Activated T-cell treated with anti-CD3 and anti-CD28 coated beads, Interleukin-2, amount 50 U/mL, for 4 hours (primary cell): Measurements from ENCODE around the gene ADIRF. TPM values are rescaled to one million over a fixed set of nuclear protein-coding genes. Genes with fewer than 3 reads are reported as not detected.
"Not testable (repeated sequence)": the region's sequence is repeated elsewhere in the genome, so short reads cannot be mapped to it uniquely, and the experiment has no call there.

ENCODE experiments used
- ATAC-seq, 2 donors: fragments of 200-7000 bp; cut with Tn5 transposase; one replicate each; pipeline ENCODE4 v1.10.0; 2021
- DNase-seq: peaks from one replicate; pipeline ENCODE4 v3.0.0-alpha.2; 2020
- H3K27me3 Mint-ChIP-seq: one replicate; pipeline ENCODE4 v1.8.0; 2021; ENCODE audit warnings: low read depth, mixed read lengths
- H3K36me3 Mint-ChIP-seq: one replicate; pipeline ENCODE4 v1.8.0; 2022; ENCODE audit warnings: mixed read lengths; ENCODE audit not compliant: insufficient read depth
- H3K4me1 Mint-ChIP-seq: one replicate; pipeline ENCODE4 v1.8.0; 2021; ENCODE audit warnings: low read depth, mixed read lengths
- H3K4me3 Mint-ChIP-seq: one replicate; pipeline ENCODE4 v1.8.0; 2021; ENCODE audit warnings: mild to moderate bottlenecking, moderate library complexity, mixed read lengths
- H3K9me3 Mint-ChIP-seq: one replicate; pipeline ENCODE4 v1.8.0; 2021; ENCODE audit warnings: mixed read lengths
- total RNA-seq, 3 donors: library from RNA; stranded (reverse); gene quantifications; one replicate each; pipeline ENCODE4 v1.2.1, GENCODE V29; 2021

Gene ADIRF
- under 1 TPM in 1 of 3 donors, not detected in 2; 0.48 TPM for total RNA-seq

GRCh38 chr10:86968271-86968993, at the start of gene ADIRF:
TSS of gene ADIRF (plus strand) at chr10:86968482. CDS start at chr10:86968545, 63 bp downstream.
- DNase-seq (no peak), ATAC-seq (no peak)
- Mint-ChIP-seq H3K36me3 (no peaks in the 10 kb centered on the region), H3K9me3 (no peaks in the 10 kb centered on the region), H3K27me3 (no peaks in the 10 kb centered on the region), H3K4me3 (peak within 1 kb of the TSS; percentile 33), H3K4me1 (peaks cover 37% of the 10 kb centered on the region)

GRCh38 chr10:86922553-86922961, 45.7 kb upstream of the ADIRF start:
- H3K27me3 Mint-ChIP-seq, result no peaks in the 10 kb centered on the region
- H3K4me1 Mint-ChIP-seq, result no peaks in the 10 kb centered on the region
- DNase-seq (no peak), ATAC-seq (no peak)
- no peaks in the 10 kb centered on the region for H3K9me3 Mint-ChIP-seq
- peaks cover 20% of the 10 kb centered on the region for H3K36me3 Mint-ChIP-seq
- H3K4me3 Mint-ChIP-seq, result no peak overlapping the region

GRCh38 chr10:86929468-86930380, 38.6 kb upstream of the ADIRF start:
- ATAC-seq (no peak), DNase-seq (no peak)
- Mint-ChIP-seq H3K4me1 (no peaks in the 10 kb centered on the region), H3K36me3 (peaks cover 2% of the 10 kb centered on the region), H3K4me3 (no peak overlapping the region), H3K27me3 (no peaks in the 10 kb centered on the region), H3K9me3 (no peaks in the 10 kb centered on the region)

DNA sequence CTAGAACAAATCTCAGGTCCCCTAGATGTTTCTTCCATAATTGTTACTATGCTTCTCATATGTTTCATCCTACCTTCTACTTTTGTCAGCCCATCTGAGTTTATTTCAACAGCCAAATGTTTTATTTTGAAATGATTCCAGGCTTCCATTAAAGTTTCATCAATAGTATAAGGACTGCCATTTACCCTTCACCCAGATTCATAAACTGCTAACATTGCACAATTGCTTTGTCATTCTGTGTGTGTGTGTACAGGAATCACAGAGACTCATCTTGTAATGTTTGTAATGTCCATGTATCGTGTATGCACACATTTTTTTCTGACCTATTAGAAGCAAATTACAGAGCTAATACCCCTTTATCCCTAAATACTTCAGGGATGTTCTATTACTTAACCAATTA, 36.4 kb upstream of the ADIRF start:
- Mint-ChIP-seq H3K36me3 (peaks cover 2% of the 10 kb centered on the region), H3K4me1 (no peaks in the 10 kb centered on the region), H3K9me3 (no peaks in the 10 kb centered on the region), H3K27me3 (no peaks in the 10 kb centered on the region), H3K4me3 (no peak overlapping the region)
- DNase-seq (no peak), ATAC-seq (no peak)

DNA sequence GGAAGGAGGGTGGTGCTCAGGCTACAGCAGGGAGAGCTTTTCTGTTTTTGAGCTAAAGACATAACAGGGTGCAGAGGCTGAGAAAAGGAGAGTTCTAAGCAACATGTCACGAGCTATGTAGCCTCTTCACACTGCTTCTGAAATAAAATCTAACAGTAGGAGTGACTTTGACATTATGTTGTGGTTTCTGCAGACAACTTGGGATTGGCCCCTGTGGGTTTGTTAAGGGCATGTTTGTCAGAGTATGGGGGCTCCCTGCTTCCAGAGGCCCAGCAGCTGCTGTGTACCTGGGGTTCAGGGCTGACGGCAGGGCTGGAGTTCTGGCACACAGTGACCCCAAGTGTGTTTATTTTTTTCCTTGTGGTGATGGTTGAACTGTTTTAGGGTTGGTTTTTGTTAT, 35.6 kb upstream of the ADIRF start:
- ATAC-seq, result no peak
- H3K27me3 Mint-ChIP-seq, result no peaks in the 10 kb centered on the region

DNA sequence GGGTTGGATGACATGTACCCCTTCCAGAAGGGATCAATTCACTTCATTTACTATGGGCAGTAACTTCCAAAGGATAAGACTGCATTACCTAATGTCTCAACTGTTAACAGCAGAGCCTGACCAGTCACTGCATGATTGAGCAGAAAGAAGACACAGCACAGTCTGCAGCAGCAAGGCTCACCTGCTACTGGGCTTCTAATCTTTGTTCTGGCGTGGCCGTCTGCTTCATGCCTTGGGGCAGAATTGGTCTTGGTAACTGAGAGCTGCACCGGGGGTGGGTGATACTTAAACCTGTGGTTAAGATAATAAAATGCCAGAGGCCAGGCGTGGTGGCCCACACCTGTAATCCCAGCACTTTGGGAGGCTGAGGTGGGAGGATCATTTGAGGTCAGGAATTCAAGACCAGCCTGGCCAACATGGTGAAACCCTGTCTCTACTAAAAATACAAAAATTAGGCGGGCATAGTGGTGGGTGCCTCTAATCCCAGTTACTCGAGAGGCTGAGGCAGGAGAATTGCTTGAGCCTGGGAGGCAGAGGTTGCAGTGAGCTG, 34.0 kb upstream of the ADIRF start:
- not testable (repeated sequence) for H3K36me3 Mint-ChIP-seq, ATAC-seq, H3K9me3 Mint-ChIP-seq, H3K4me1 Mint-ChIP-seq, H3K4me3 Mint-ChIP-seq, DNase-seq, H3K27me3 Mint-ChIP-seq

More for the DNA sequence above, 35.6 kb upstream of the ADIRF start:
- H3K9me3 Mint-ChIP-seq, result no peaks in the 10 kb centered on the region
- peaks cover 2% of the 10 kb centered on the region for H3K36me3 Mint-ChIP-seq
- no peak for DNase-seq
- no peaks in the 10 kb centered on the region for H3K4me1 Mint-ChIP-seq
- H3K4me3 Mint-ChIP-seq, result no peak overlapping the region

DNA sequence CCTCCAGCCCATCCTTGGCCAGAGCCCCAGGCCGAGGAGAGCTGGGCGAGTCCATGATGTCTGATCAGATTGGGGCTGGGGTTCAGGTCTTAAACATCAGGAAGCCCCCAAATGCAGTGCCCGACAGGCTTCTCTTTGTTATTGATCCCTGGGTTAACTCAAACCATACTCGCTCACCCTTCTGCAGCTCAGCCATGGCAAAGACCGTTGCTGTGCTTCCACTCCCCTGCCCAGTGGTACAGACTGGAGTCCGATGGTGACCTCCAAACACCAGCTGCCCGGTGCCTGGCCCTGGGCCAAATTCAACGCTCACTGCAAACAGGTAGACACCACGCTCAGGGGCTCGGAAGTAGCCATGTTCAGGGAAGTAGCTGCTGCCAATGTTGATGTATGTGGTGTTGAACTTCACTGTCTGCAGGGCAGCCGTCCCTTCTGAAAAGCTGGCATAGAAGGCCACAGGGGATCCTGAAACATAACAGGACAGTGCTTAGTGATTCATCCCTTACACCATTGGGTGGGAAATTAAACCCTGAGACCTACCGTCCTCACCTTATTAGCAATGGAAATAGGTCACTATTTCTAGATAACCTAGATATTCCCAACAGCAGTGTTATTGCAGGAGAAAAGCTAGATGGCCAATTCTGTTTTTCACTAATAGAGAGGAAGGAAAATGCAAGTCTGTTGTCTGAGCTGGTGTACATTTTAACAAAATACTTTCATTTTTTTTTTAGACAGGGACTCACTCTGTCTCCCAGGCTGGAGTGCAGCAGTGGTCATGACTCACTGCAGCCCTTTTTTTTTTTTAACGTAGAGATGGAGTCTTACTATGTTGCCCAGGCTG, 31.4 kb upstream of the ADIRF start:
- no peak for DNase-seq
- no peaks in the 10 kb centered on the region for H3K4me1 Mint-ChIP-seq
- H3K4me3 Mint-ChIP-seq, result no peak overlapping the region
- H3K27me3 Mint-ChIP-seq, result no peaks in the 10 kb centered on the region
- H3K9me3 Mint-ChIP-seq, result no peaks in the 10 kb centered on the region
- no peaks in the 10 kb centered on the region for H3K36me3 Mint-ChIP-seq
- no peak for ATAC-seq

DNA sequence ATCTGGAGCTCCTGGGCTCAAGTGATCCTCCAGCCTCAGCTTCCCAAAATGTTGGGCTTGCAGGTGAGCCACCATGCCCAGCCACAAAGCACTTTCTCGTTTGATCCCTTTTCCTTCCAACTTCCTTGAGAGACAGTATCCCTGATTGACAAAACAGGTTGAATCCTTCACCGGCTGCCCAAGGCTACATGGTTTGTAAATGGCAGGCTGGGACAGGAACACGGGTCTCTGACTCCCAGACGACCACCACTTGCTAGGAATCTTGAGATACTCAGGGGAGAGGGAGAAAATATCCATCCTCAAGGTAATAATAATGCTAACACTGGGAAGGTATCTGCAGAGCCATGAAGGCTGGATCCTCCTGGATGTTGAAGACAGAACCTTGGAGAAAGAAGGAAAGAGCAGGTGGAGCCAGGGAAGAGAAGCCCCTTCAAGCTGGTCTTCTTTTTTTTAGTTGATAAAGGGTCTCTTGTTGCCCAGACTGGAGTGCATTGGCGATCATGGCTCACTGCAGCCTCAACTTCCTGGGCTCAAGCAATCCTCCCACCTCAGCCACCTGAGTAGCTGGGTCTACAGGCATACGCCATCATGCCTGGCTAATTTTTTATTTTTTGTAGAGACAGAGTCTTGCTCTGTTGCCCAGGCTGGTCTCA, 30.7 kb upstream of the ADIRF start:
- DNase-seq (no peak), ATAC-seq (no peak)
- Mint-ChIP-seq H3K9me3 (no peaks in the 10 kb centered on the region), H3K4me1 (no peaks in the 10 kb centered on the region), H3K27me3 (no peaks in the 10 kb centered on the region), H3K4me3 (no peak overlapping the region), H3K36me3 (no peaks in the 10 kb centered on the region)

GRCh38 chr10:86938260-86938659, 30.0 kb upstream of the ADIRF start:
- Mint-ChIP-seq H3K9me3 (no peaks in the 10 kb centered on the region), H3K4me1 (no peaks in the 10 kb centered on the region), H3K4me3 (no peak overlapping the region), H3K36me3 (no peaks in the 10 kb centered on the region), H3K27me3 (no peaks in the 10 kb centered on the region)
- ATAC-seq, result no peak
- DNase-seq, result no peak

DNA sequence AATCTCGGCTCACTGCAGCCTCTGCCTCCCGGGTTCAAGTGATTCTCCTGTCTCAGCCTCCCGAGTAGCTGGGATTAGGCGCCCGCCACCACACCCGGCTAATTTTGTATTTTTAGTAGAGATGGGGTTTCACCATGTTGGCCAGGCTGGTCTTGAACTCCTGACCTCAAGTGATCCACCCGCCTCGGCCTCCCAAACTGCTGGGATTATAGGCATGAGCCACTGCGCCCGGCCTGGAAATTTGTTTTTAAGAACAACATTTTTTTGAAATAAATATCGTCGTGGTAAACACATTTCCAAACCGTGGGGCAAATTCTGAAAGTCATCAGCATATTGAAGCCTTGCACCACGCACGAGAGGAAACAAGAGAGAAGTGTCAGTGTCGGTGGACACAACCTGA, 28.2 kb upstream of the ADIRF start:
- not testable (repeated sequence) for H3K4me3 Mint-ChIP-seq, H3K9me3 Mint-ChIP-seq, H3K27me3 Mint-ChIP-seq, ATAC-seq, H3K36me3 Mint-ChIP-seq, DNase-seq, H3K4me1 Mint-ChIP-seq

DNA sequence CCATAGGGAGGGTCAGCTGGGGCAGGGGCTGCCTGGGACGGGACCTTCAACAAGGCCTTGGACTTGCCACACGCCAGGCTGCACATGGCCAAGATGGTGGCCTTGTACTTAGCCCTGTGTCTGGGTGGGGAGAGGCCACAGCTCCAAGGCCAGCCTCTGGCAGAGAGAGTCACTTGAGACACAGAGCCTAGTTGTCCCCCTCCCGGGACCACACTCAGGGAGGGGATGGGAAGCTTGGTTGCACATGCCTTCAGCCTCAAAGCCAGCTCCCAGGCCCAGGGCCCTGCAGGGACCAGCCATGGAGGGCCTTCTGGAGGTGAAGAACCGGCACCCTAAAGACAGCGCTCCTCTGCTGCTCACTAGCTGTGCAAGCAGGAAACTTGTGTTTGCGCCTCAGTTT, 27.6 kb upstream of the ADIRF start:
- DNase-seq, result no peak
- H3K36me3 Mint-ChIP-seq, result no peaks in the 10 kb centered on the region
- H3K9me3 Mint-ChIP-seq, result no peaks in the 10 kb centered on the region
- no peaks in the 10 kb centered on the region for H3K27me3 Mint-ChIP-seq
- no peak for ATAC-seq
- no peak overlapping the region for H3K4me3 Mint-ChIP-seq
- peaks cover under 1% of the 10 kb centered on the region for H3K4me1 Mint-ChIP-seq

GRCh38 chr10:86941426-86941825, 26.9 kb upstream of the ADIRF start:
- DNase-seq (no peak), ATAC-seq (no peak)
- Mint-ChIP-seq H3K4me1 (peaks cover 2% of the 10 kb centered on the region), H3K9me3 (no peaks in the 10 kb centered on the region), H3K27me3 (no peaks in the 10 kb centered on the region), H3K36me3 (no peaks in the 10 kb centered on the region), H3K4me3 (no peak overlapping the region)

- Mint-ChIP-seq H3K27me3 (peaks cover 2% of the 10 kb centered on the region), H3K36me3 (no peaks in the 10 kb centered on the region), H3K4me1 (peaks cover 2% of the 10 kb centered on the region), H3K4me3 (no peak overlapping the region), H3K9me3 (no peaks in the 10 kb centered on the region)
- ATAC-seq (no peak), DNase-seq (no peak)
Observed at GRCh38 chr10:86941991-86942421, 26.3 kb upstream of the ADIRF start.
